GM12878 (cell line): ENCODE data around the gene CBX8. TPM values are rescaled to one million over a fixed set of nuclear protein-coding genes. Genes with fewer than 3 reads are reported as not detected.

Source experiments
- ATAC-seq: fragments of 200-7000 bp; cut with Tn5 transposase; 3 replicates; pipeline ENCODE4 v1.9.1; 2020; ENCODE audit warnings: mild to moderate bottlenecking, moderate library complexity
- BruUV-seq: library from RNA; stranded (reverse); fragments of 400-500 nt; replicated peaks from 2 replicates; lab custom pipeline; 2021; lab: Mats Ljungman, UMichigan
- CTCF ChIA-PET: fragments of 300-600 bp; sonication (Branson Sonifier 250); formaldehyde crosslinking; extraction: SDS; loops from one replicate; lab custom pipeline; 2021; ENCODE audit warnings: inconsistent platforms; lab: Yijun Ruan, JAX
- POLR2A ChIA-PET: fragments of 350-600 bp; formaldehyde crosslinking; extraction: SDS; loops from one replicate; lab custom pipeline; 2021; ENCODE audit warnings: inconsistent platforms; lab: Charles Lee
- RAD21 ChIA-PET: fragments of 300-600 bp; sonication (Branson Sonifier 250); formaldehyde crosslinking; loops from one replicate; lab custom pipeline; 2023; ENCODE audit warnings: antibody characterized with exemption; ENCODE audit not compliant: unreplicated experiment; lab: Charles Lee
- SMC1A ChIA-PET: fragments of 300-600 bp; sonication (Branson Sonifier 250); formaldehyde crosslinking; loops from one replicate; lab custom pipeline; 2023; ENCODE audit not compliant: unreplicated experiment, uncharacterized antibody; lab: Charles Lee
- DNase-seq: peaks from one replicate; pipeline ENCODE4 v3.0.0-alpha.2; 2011; ENCODE audit warnings: low read depth, low spot score
- FAIRE-seq: peaks from 3 replicates; lab custom pipeline; 2011; peaks lifted over from hg19 to GRCh38; lab: Jason Lieb, UNC
- H2AFZ ChIP-seq: 2 replicates; pipeline ENCODE4 v1.6.0; 2011; ENCODE audit warnings: low read depth, low read length, control low read depth; ENCODE audit not compliant: control insufficient read depth
- H3K27ac ChIP-seq: 2 replicates; pipeline ENCODE4 v1.5.1; 2011; ENCODE audit warnings: control low read depth; ENCODE audit not compliant: control insufficient read depth, insufficient read depth
- H3K27me3 ChIP-seq, 2 experiments: replicated peaks in 1 of 2; 2 replicates each; pipeline versions ENCODE4 v1.6.0 to v1.6.1; 2011; ENCODE audit warnings: low read length in 1 of 2; ENCODE audit not compliant: control insufficient read depth in 2 of 2, insufficient read depth in 2 of 2
- H3K36me3 ChIP-seq, 2 experiments: 2 replicates each; pipeline ENCODE4 v1.5.1; 2011; ENCODE audit warnings: low read length in 1 of 2; ENCODE audit not compliant: control insufficient read depth in 2 of 2, insufficient read depth in 2 of 2
- H3K4me1 ChIP-seq: 2 replicates; pipeline ENCODE4 v1.6.1; 2011; ENCODE audit warnings: mild to moderate bottlenecking, low read length, moderate library complexity, mixed read lengths; ENCODE audit not compliant: control insufficient read depth, insufficient read depth
- H3K4me2 ChIP-seq: 2 replicates; pipeline ENCODE4 v1.6.0; 2011; ENCODE audit warnings: control low read depth; ENCODE audit not compliant: control insufficient read depth, insufficient read depth
- H3K4me3 ChIP-seq: fragments of 200-600 bp; sonication (generic); 2 replicates; pipeline ENCODE4 v1.5.1; 2016
- H3K79me2 ChIP-seq: 2 replicates; pipeline ENCODE4 v1.6.0; 2011; ENCODE audit warnings: low read length; ENCODE audit not compliant: control insufficient read depth, insufficient read depth
- H3K9ac ChIP-seq: 2 replicates; pipeline ENCODE4 v1.8.0; 2011; ENCODE audit warnings: low read length, control low read depth, mixed read lengths; ENCODE audit not compliant: control insufficient read depth, insufficient read depth
- H3K9me3 ChIP-seq: replicated peaks from 3 replicates; pipeline ENCODE4 v1.5.1; 2011; ENCODE audit warnings: mild to moderate bottlenecking, low read length; ENCODE audit not compliant: control insufficient read depth, insufficient read depth
- H4K20me1 ChIP-seq: 2 replicates; pipeline ENCODE4 v1.6.0; 2011; ENCODE audit not compliant: control insufficient read depth, insufficient read depth
- BCL3 ChIP-seq: IDR thresholded peaks from 2 replicates; pipeline ENCODE4 v1.6.1; 2011; ENCODE audit warnings: borderline replicate concordance, low read depth, mild to moderate bottlenecking, moderate library complexity, low read length; ENCODE audit not compliant: insufficient read depth, poor library complexity, severe bottlenecking
- PAX5 ChIP-seq: IDR thresholded peaks from 2 replicates; pipeline ENCODE4 v1.6.1; 2011; ENCODE audit warnings: low read depth, low read length, borderline replicate concordance
- PBX3 ChIP-seq: IDR thresholded peaks from 2 replicates; pipeline ENCODE4 v1.6.1; 2011; ENCODE audit warnings: mild to moderate bottlenecking, low read depth, low read length, moderate library complexity; ENCODE audit not compliant: insufficient replicate concordance
- TCF3 ChIP-seq: IDR thresholded peaks from 2 replicates; pipeline ENCODE4 v1.6.1; 2012; ENCODE audit warnings: low read depth, mild to moderate bottlenecking, low read length, borderline replicate concordance; ENCODE audit not compliant: insufficient read depth
- WGBS: methylation state at CpG from one replicate; pipeline ENCODE4 v1.1.6; 2016; ENCODE audit warnings: low lambda C conversion rate; ENCODE audit not compliant: insufficient replicate concordance, insufficient coverage; ENCODE audit errors: missing lambda C conversion rate; 5-methylcytosine and 5-hydroxymethylcytosine counted together
- in situ Hi-C: fragments of 300-500 bp; cut with MboI; formaldehyde crosslinking; loops from 9 replicates; pipeline ENCODE4 v1.14.3; 2018; ENCODE audit warnings: mixed read lengths
- intact Hi-C: fragments of 100-400 bp; cut with micrococcal nuclease; formaldehyde crosslinking; loops from one replicate; pipeline ENCODE4 v1.14.2; 2022; ENCODE audit not compliant: unreplicated experiment
- polyA plus RNA-seq, 11 experiments: library from polyadenylated mRNA; depleted of rRNA in 4 of 11; unstranded in 6 of 11; stranded (reverse) in 5 of 11; fragments of >200 nt; fragmentation: Nextera tagmentation in 4 of 11; fragmentation: Illumina TruSeq in 1 of 11; extraction: Ambion mirVana in 4 of 11; extraction: Trizol in 1 of 11; gene quantifications; 1 replicate in 1 of 11; 2 replicates in 10 of 11; pipeline versions ENCODE4 v1.2.1 to v1.2.3, GENCODE V29; 2011 to 2016; ENCODE audit warnings: inconsistent platforms in 2 of 11, missing spikeins in 2 of 11, low read depth in 1 of 11
- total RNA-seq, 4 experiments: library from RNA; depleted of rRNA in 3 of 4; stranded (reverse); fragments of >200 nt in 3 of 4; fragmentation: Illumina TruSeq in 1 of 4; extraction: Trizol in 1 of 4; gene quantifications; 2 replicates each; pipeline versions ENCODE4 v1.2.1 to v1.2.3, GENCODE V29; 2013 to 2021

Gene CBX8
- total and polyA plus RNA-seq, 10 of the 15 experiments (the other 5 are each of a cell fraction or from before 2014, with no cell fraction given), result 0.03 to 6.7 (median 1.9) TPM

DNA sequence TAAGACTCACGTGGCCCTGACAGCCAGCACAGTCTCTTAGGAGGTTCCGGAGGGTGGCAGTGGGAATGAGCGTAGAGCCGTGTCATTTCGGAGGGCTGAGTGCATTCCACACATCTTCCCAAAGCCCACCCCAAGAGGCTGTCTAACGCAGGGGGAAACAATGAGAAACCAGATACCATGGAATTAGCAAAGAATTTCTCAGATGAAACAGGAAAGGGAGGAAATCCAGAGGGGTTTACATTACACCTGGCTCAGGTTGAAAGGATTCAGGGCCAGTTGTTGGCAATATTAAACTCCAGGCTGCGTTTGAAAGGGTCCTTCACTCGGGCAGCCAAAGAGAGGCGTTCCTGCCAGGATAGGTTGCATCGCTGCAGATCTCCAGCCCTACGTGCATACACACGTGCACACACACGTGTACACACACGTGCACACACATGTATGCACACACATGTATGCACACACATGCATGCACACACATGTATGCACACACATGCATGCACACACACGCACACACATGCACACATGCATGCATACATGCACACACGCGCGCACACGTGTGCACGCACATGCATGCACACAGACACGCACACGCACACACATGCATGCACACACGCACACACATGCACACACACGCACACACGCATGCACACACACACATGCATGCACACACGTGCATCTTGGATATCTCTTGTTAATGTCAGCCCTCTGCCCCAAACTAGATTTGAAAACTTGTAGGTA is 30.1 kb upstream of the CBX8 start:
- no TSS peak for BruUV-seq
- Histone ChIP-seq H3K27me3 (no peaks in the 10 kb centered on the region), H3K27ac (no peak overlapping the region), H2AFZ (no peak overlapping the region), H3K79me2 (no peaks in the 10 kb centered on the region), H3K4me3 (no peak overlapping the region), H4K20me1 (no peaks in the 10 kb centered on the region; the same call in 1 of the 2 replicates)
- no peak for FAIRE-seq
- 0 out of 2 replicates have a peak, but pooled peaks have one; percentile 52 for TF ChIP-seq TCF3
- TF ChIP-seq PBX3, result peak; percentile 47
- TF ChIP-seq PAX5, result no peak
- TF ChIP-seq BCL3, result peak; percentile 91
- TF ChIP-seq, all 136 proteins: peak for 3
- 76% methylated on average over 26 of the region's 26 CpGs for WGBS
- in situ Hi-C loops (no loop called here), intact Hi-C loops (no loop called here)
- Histone ChIP-seq H3K4me1 (peaks cover 4% of the 10 kb centered on the region; the same call in 1 of the 2 replicates), H3K36me3 (no peaks in the 10 kb centered on the region), H3K4me2 (no peak overlapping the region), H3K9me3 (no peaks in the 10 kb centered on the region), H3K9ac (no peak overlapping the region)
- DNase-seq (no peak), ATAC-seq (no peak)
- ChIA-PET RAD21 (no interaction called here), SMC1A (interaction anchor here (0.6 kb wide), 1 partner anchor 32 kb away, joined by 4 read pairs; no protein-coding TSS in a partner anchor), POLR2A (no interaction called here), CTCF (no interaction called here)
